ENCODE data around the gene TIAM2.

GRCh38 chr6:154962753-154963152 lies 32.4 kb upstream of the TIAM2 start:
- TF ChIP-seq CTCF (IDR thresholded peaks at IDR 0.05) (no peak), POLR2A (IDR thresholded peaks at IDR 0.05) (no peak)
